B cell (primary cell): ENCODE data around the gene PHC2. TPM values are rescaled to one million over a fixed set of nuclear protein-coding genes. Genes with fewer than 3 reads are reported as not detected.

Experiments
- ATAC-seq: fragments of 200-7000 bp; cut with Tn5 transposase; one replicate; pipeline ENCODE4 v1.10.0; 2021; ENCODE audit warnings: low read depth, mild to moderate bottlenecking, moderate number of reproducible peaks, moderate library complexity
- CTCF ChIA-PET: fragments of 350-600 bp; sonication (Branson Sonifier 250); formaldehyde crosslinking; loops from one replicate; lab custom pipeline; 2021; ENCODE audit warnings: antibody characterized with exemption, inconsistent platforms; lab: Charles Lee
- POLR2A ChIA-PET: fragments of 350-600 bp; sonication (Branson Sonifier 250); formaldehyde crosslinking; loops from one replicate; lab custom pipeline; 2021; ENCODE audit warnings: antibody characterized with exemption; lab: Charles Lee
- DNase-seq: peaks from one replicate; pipeline ENCODE4 v3.0.0; 2013
- H2AFZ ChIP-seq: 2 replicates; pipeline ENCODE4 v1.6.1; 2012; ENCODE audit warnings: mild to moderate bottlenecking, low read depth, low read length; ENCODE audit not compliant: insufficient read depth, poor library complexity, severe bottlenecking
- H3K27ac ChIP-seq, 2 donors: 1 replicate in 1 of 2; 2 replicates in 1 of 2; pipeline ENCODE4 v1.5.1; 2012 to 2013; ENCODE audit warnings: low read length in 2 of 2, mild to moderate bottlenecking in 2 of 2, moderate library complexity in 1 of 2
- H3K27me3 ChIP-seq, 4 experiments: fragments of 200-600 bp in 1 of 4; sonication (generic) in 1 of 4; replicated peaks in 1 of 4; 1 replicate in 2 of 4; 2 replicates in 2 of 4; pipeline versions ENCODE4 v1.6.1 to v1.7.0; 2013 to 2016; ENCODE audit warnings: low read length in 3 of 4, mild to moderate bottlenecking in 2 of 4, mixed read lengths in 1 of 4, moderate library complexity in 1 of 4; ENCODE audit not compliant: insufficient read depth in 4 of 4, control insufficient read depth in 3 of 4; ENCODE audit errors: control extremely low read depth in 1 of 4
- H3K36me3 ChIP-seq, 2 experiments: replicated peaks in 1 of 2; 1 replicate in 1 of 2; 2 replicates in 1 of 2; pipeline versions ENCODE4 v1.6.1 to v1.7.1; 2013; ENCODE audit warnings: low read length in 1 of 2; ENCODE audit not compliant: insufficient read depth in 2 of 2, control insufficient read depth in 1 of 2; ENCODE audit errors: control extremely low read depth in 1 of 2, extremely low read depth in 1 of 2
- H3K4me1 ChIP-seq, 2 donors: fragments of 200-600 bp in 1 of 2; sonication (generic) in 1 of 2; 1 replicate in 1 of 2; 2 replicates in 1 of 2; pipeline versions ENCODE4 v1.5.1 to v1.6.1; 2013 to 2017; ENCODE audit warnings: low read length in 2 of 2; ENCODE audit not compliant: control insufficient read depth in 2 of 2, insufficient read depth in 2 of 2
- H3K4me2 ChIP-seq: replicated peaks from 2 replicates; pipeline ENCODE3; 2012; ENCODE audit warnings: mild to moderate bottlenecking, low read depth, low read length; ENCODE audit not compliant: poor library complexity, severe bottlenecking
- H3K4me3 ChIP-seq, 5 experiments: fragments of 200-600 bp in 1 of 5; sonication (generic) in 1 of 5; 1 replicate in 3 of 5; 2 replicates in 2 of 5; pipeline versions ENCODE4 v1.5.1 to v1.7.0; 2011 to 2016; ENCODE audit warnings: low read length in 4 of 5, mild to moderate bottlenecking in 4 of 5, low read depth in 2 of 5, control low read depth in 1 of 5, moderate library complexity in 1 of 5; ENCODE audit not compliant: insufficient read depth in 1 of 5; ENCODE audit errors: control extremely low read depth in 1 of 5, extremely low read depth in 1 of 5
- H3K79me2 ChIP-seq: fragments of 200-600 bp; sonication (generic); one replicate; pipeline ENCODE4 v1.6.0; 2016; ENCODE audit warnings: low read length; ENCODE audit not compliant: control insufficient read depth, insufficient read depth
- H3K9ac ChIP-seq: fragments of 200-600 bp; sonication (generic); 2 replicates; pipeline ENCODE4 v1.6.1; 2017; ENCODE audit warnings: mild to moderate bottlenecking, low read length, moderate library complexity
- H3K9me3 ChIP-seq, 3 donors: one replicate each; pipeline versions ENCODE4 v1.6.1 to v1.7.1; 2013; ENCODE audit warnings: low read length in 2 of 3; ENCODE audit not compliant: control insufficient read depth in 2 of 3, insufficient read depth in 1 of 3; ENCODE audit errors: control extremely low read depth in 1 of 3
- H4K20me1 ChIP-seq: 2 replicates; pipeline ENCODE4 v1.6.0; 2012; ENCODE audit warnings: mild to moderate bottlenecking, low read length; ENCODE audit not compliant: insufficient read depth, control insufficient read depth, poor library complexity, severe bottlenecking
- H3K27ac Mint-ChIP-seq: one replicate; pipeline ENCODE4 v1.8.0; 2021; ENCODE audit warnings: mixed read lengths
- H3K27me3 Mint-ChIP-seq: one replicate; pipeline ENCODE4 v1.8.0; 2021; ENCODE audit warnings: mixed read lengths
- H3K4me1 Mint-ChIP-seq: one replicate; pipeline ENCODE4 v1.8.0; 2021; ENCODE audit warnings: mixed read lengths
- H3K4me3 Mint-ChIP-seq: one replicate; pipeline ENCODE4 v1.8.0; 2021; ENCODE audit warnings: mixed read lengths
- H3K9me3 Mint-ChIP-seq: one replicate; pipeline ENCODE4 v1.8.0; 2022; ENCODE audit warnings: mixed read lengths; ENCODE audit not compliant: insufficient read depth
- CTCF ChIP-seq: fragments of 200-600 bp; IDR thresholded peaks from one replicate; pipeline ENCODE4 v1.8.0; 2022; ENCODE audit warnings: antibody characterized with exemption, mild to moderate bottlenecking
- EZH2 ChIP-seq: IDR thresholded peaks from 2 replicates; pipeline ENCODE4 v1.6.1; 2012; ENCODE audit warnings: borderline replicate concordance, low read depth, mild to moderate bottlenecking, moderate library complexity, low read length; ENCODE audit not compliant: insufficient read depth, poor library complexity, severe bottlenecking
- WGBS: methylation state at CpG from one replicate; pipeline ENCODE4 v1.1.5; 2013; ENCODE audit warnings: missing lambda C conversion rate; ENCODE audit not compliant: insufficient coverage; 5-methylcytosine and 5-hydroxymethylcytosine counted together
- intact Hi-C: fragments of 100-400 bp; cut with micrococcal nuclease; formaldehyde crosslinking; loops from one replicate; pipeline ENCODE4 v1.10.0; 2022
- polyA plus RNA-seq: library from polyadenylated mRNA; depleted of rRNA; stranded (reverse); fragments of >200 nt; gene quantifications from 2 replicates; pipeline ENCODE4 v1.2.3, GENCODE V29; 2012
- total RNA-seq, 2 donors: library from RNA; stranded (reverse); fragments of 120-200 nt in 1 of 2; gene quantifications; 1 replicate in 1 of 2; 2 replicates in 1 of 2; pipeline versions ENCODE4 v1.2.3 to v1.2.4, GENCODE V29; 2013 to 2022

Gene PHC2
- total and polyA plus RNA-seq, 2 donors (not counting 1 experiment from before 2014, with no cell fraction given), result 23.1 to 23.4 TPM

- Histone ChIP-seq H3K27me3 (no peaks in the 10 kb centered on the region), H3K36me3 (no peaks in the 10 kb centered on the region), H3K9ac (no peak overlapping the region), H3K4me1 (no peaks in the 10 kb centered on the region), H3K4me3 (no peak overlapping the region), H4K20me1 (no peaks in the 10 kb centered on the region), H3K79me2 (no peaks in the 10 kb centered on the region), H3K27ac (no peak overlapping the region), H2AFZ (no peak overlapping the region), H3K9me3 (no peaks in the 10 kb centered on the region), H3K4me2 (no peak overlapping the region)
- no peak overlapping the region for H3K27ac Mint-ChIP-seq
- DNase-seq (no peak), ATAC-seq (no peak)
- TF ChIP-seq EZH2 (no peak), CTCF (no peak)
- ChIA-PET CTCF (no interaction called here), POLR2A (no interaction called here)
- intact Hi-C loops, result no loop called here
- H3K4me1 Mint-ChIP-seq, result peaks cover 4% of the 10 kb centered on the region
- H3K9me3 Mint-ChIP-seq, result no peaks in the 10 kb centered on the region
- no CpG with 5 or more reads among the region's 3 CpGs for WGBS
- H3K4me3 Mint-ChIP-seq, result no peak overlapping the region
- no peaks in the 10 kb centered on the region for H3K27me3 Mint-ChIP-seq
Observed at GRCh38 chr1:33358795-33359503, 71.9 kb downstream of the PHC2 start.

- no peak overlapping the region for H3K4me3 Mint-ChIP-seq
- H3K27me3 Mint-ChIP-seq, result no peaks in the 10 kb centered on the region
- H3K27ac Mint-ChIP-seq, result no peak overlapping the region
- CTCF ChIA-PET, result no interaction called here
- no peaks in the 10 kb centered on the region for H4K20me1 ChIP-seq
- no peak overlapping the region for H3K4me2 ChIP-seq
- no peaks in the 10 kb centered on the region for H3K36me3 ChIP-seq
- intact Hi-C loops, result no loop called here
- POLR2A ChIA-PET, result no interaction called here
- no peak for DNase-seq
- TF ChIP-seq CTCF (no peak), EZH2 (no peak)
- WGBS, result 92% methylated on average over 3 of the region's 4 CpGs
- H3K27ac ChIP-seq, result no peak overlapping the region
- H3K9ac ChIP-seq, result no peak overlapping the region
- H3K4me3 ChIP-seq, result no peak overlapping the region
- H3K9me3 Mint-ChIP-seq, result no peaks in the 10 kb centered on the region
- no peak overlapping the region for H2AFZ ChIP-seq
- H3K4me1 ChIP-seq, result no peaks in the 10 kb centered on the region
- H3K4me1 Mint-ChIP-seq, result peaks cover 4% of the 10 kb centered on the region
- H3K79me2 ChIP-seq, result no peaks in the 10 kb centered on the region
- no peaks in the 10 kb centered on the region for H3K27me3 ChIP-seq
- ATAC-seq, result no peak
- no peaks in the 10 kb centered on the region for H3K9me3 ChIP-seq
Observed at GRCh38 chr1:33358114-33358794, 72.6 kb downstream of the PHC2 start.
